ENCODE data around the gene RGS6.

DNA sequence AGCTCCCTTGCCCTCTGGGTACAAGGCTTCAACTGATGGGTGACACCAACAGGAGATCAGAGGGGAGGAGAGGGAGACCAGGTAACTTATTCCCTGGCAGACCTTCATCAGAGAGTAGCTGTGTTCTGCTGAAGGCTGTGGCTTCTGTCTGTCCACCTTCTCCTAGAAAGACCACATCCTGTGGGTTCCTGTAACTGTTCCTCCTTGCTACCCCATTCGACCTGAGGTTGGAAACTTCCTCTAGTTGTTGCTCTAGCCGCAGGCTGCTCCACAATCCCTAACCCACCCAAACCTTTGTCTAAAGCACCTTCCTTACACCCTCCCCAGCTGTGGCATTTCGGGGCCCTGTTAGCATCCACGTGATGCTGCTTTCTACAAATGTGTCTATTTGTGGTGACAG lies 507.5 kb downstream of the RGS6 start:
- TF ChIP-seq, protein P1, sequence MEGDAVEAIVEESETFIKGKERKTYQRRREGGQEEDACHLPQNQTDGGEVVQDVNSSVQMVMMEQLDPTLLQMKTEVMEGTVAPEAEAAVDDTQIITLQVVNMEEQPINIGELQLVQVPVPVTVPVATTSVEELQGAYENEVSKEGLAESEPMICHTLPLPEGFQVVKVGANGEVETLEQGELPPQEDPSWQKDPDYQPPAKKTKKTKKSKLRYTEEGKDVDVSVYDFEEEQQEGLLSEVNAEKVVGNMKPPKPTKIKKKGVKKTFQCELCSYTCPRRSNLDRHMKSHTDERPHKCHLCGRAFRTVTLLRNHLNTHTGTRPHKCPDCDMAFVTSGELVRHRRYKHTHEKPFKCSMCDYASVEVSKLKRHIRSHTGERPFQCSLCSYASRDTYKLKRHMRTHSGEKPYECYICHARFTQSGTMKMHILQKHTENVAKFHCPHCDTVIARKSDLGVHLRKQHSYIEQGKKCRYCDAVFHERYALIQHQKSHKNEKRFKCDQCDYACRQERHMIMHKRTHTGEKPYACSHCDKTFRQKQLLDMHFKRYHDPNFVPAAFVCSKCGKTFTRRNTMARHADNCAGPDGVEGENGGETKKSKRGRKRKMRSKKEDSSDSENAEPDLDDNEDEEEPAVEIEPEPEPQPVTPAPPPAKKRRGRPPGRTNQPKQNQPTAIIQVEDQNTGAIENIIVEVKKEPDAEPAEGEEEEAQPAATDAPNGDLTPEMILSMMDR (conservative IDR thresholded peaks at IDR 0.05 in 1 of 2, IDR thresholded peaks at IDR 0.05 in 1 of 2; ENCODE audit: low read depth in 1 of 2, low read length in 2 of 2) = no peak
- no peak for TF ChIP-seq EZH2 (IDR thresholded peaks at IDR 0.05; ENCODE audit: low read length, missing control alignments)

Data from fibroblast of lung (primary cell).